GM12878 (cell line): ENCODE data around the gene UBASH3A. TPM values are rescaled to one million over a fixed set of nuclear protein-coding genes. Genes with fewer than 3 reads are reported as not detected.

Experiments
- BHLHE40 ChIP-seq, 2 experiments: fragments of 450-650 bp in 1 of 2; IDR thresholded peaks; 2 replicates each; pipeline ENCODE4 v1.6.1; 2011 to 2017; ENCODE audit warnings: low read depth in 2 of 2, borderline replicate concordance in 1 of 2, improper control_type of control experiment in 1 of 2, low read length in 1 of 2, mild to moderate bottlenecking in 1 of 2
- CBFB ChIP-seq: IDR thresholded peaks from 2 replicates; pipeline ENCODE4 v1.6.1; 2016; ENCODE audit warnings: antibody characterized with exemption, low read depth
- TARDBP ChIP-seq: IDR thresholded peaks from 2 replicates; pipeline ENCODE4 v1.6.1; 2016; ENCODE audit warnings: borderline replicate concordance
- ZBTB11 ChIP-seq: fragments of 450-650 bp; formaldehyde crosslinking; IDR thresholded peaks from 2 replicates; pipeline ENCODE4 v1.5.0; 2022; ENCODE audit warnings: mild to moderate bottlenecking, missing genetic modification characterization
- polyA plus RNA-seq, 11 experiments: library from polyadenylated mRNA; depleted of rRNA in 4 of 11; unstranded in 6 of 11; stranded (reverse) in 5 of 11; fragments of >200 nt; fragmentation: Nextera tagmentation in 4 of 11; fragmentation: Illumina TruSeq in 1 of 11; extraction: Ambion mirVana in 4 of 11; extraction: Trizol in 1 of 11; gene quantifications; 1 replicate in 1 of 11; 2 replicates in 10 of 11; pipeline versions ENCODE4 v1.2.1 to v1.2.3, GENCODE V29; 2011 to 2016; ENCODE audit warnings: inconsistent platforms in 2 of 11, missing spikeins in 2 of 11, low read depth in 1 of 11
- total RNA-seq, 4 experiments: library from RNA; depleted of rRNA in 3 of 4; stranded (reverse); fragments of >200 nt in 3 of 4; fragmentation: Illumina TruSeq in 1 of 4; extraction: Trizol in 1 of 4; gene quantifications; 2 replicates each; pipeline versions ENCODE4 v1.2.1 to v1.2.3, GENCODE V29; 2013 to 2021
- TF ChIP-seq, protein P1 (sequence below): IDR thresholded peaks from 2 replicates; pipeline ENCODE4 v1.6.1; 2012; ENCODE audit warnings: improper control_type of control experiment, low read depth, low read length; ENCODE audit not compliant: insufficient replicate concordance

Gene UBASH3A
- total and polyA plus RNA-seq, 10 of the 15 experiments (the other 5 are each of a cell fraction or from before 2014, with no cell fraction given) = 0.04 to 0.39 (median 0.23) TPM; not detected in 1

DNA sequence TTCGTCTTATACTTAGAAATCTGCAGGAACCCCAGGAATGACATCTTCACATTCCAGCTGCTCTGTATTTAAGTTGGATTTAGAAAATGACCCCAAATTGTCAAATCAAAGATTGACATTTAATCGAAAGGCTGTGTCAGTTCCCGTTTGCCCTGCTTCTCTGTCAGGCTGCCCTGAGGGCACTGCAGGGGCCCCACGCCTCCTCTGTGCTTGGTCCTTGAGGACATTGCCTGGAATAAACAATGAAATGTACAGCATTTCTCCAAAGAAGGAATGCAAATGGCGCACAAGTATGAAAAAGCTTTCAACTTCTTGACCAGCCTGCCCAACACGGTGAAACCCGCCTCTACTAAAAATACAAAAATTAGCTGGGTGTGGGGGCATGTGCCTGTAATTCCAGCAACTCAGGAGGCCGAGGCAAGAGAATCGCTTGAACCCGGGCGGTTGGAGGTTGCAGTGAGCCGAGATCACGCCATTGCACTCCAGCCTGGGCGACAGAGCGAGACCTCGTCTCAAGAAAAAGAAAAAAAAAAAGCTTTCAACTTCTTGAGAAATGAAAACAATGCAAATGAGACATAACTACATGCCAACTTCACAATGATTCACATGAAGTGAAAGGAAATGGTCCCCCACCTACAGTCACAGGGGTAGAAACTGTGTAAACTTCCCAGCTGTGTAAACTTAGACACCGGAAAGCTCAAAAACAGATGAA is 10.8 kb upstream of the UBASH3A start (continued):
- TF ChIP-seq, protein P1, sequence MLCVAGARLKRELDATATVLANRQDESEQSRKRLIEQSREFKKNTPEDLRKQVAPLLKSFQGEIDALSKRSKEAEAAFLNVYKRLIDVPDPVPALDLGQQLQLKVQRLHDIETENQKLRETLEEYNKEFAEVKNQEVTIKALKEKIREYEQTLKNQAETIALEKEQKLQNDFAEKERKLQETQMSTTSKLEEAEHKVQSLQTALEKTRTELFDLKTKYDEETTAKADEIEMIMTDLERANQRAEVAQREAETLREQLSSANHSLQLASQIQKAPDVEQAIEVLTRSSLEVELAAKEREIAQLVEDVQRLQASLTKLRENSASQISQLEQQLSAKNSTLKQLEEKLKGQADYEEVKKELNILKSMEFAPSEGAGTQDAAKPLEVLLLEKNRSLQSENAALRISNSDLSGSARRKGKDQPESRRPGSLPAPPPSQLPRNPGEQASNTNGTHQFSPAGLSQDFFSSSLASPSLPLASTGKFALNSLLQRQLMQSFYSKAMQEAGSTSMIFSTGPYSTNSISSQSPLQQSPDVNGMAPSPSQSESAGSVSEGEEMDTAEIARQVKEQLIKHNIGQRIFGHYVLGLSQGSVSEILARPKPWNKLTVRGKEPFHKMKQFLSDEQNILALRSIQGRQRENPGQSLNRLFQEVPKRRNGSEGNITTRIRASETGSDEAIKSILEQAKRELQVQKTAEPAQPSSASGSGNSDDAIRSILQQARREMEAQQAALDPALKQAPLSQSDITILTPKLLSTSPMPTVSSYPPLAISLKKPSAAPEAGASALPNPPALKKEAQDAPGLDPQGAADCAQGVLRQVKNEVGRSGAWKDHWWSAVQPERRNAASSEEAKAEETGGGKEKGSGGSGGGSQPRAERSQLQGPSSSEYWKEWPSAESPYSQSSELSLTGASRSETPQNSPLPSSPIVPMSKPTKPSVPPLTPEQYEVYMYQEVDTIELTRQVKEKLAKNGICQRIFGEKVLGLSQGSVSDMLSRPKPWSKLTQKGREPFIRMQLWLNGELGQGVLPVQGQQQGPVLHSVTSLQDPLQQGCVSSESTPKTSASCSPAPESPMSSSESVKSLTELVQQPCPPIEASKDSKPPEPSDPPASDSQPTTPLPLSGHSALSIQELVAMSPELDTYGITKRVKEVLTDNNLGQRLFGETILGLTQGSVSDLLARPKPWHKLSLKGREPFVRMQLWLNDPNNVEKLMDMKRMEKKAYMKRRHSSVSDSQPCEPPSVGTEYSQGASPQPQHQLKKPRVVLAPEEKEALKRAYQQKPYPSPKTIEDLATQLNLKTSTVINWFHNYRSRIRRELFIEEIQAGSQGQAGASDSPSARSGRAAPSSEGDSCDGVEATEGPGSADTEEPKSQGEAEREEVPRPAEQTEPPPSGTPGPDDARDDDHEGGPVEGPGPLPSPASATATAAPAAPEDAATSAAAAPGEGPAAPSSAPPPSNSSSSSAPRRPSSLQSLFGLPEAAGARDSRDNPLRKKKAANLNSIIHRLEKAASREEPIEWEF = peak; percentile 97
- no peak for TF ChIP-seq CBFB
- no peak for TF ChIP-seq ZBTB11 (CRISPR knock-in tag)
- TF ChIP-seq TARDBP = no peak
- TF ChIP-seq BHLHE40 (IDR thresholded peaks at IDR 0.05; ENCODE audit: borderline replicate concordance in 1 of 2, low read depth in 2 of 2, low read length in 1 of 2) = no peak; a peak in 1 of 4 replicates
